ENCODE measurements around the gene TICRR.

The TICRR gene

GRCh38 chr15:89648106-89649012 lies 73.1 kb downstream of the TICRR start:
- Histone ChIP-seq H3K27ac (ENCODE audit: low read length) (no peak overlapping the region), H3K9me3 (ENCODE audit: insufficient read depth, low read depth, low read length) (no peaks in the 10 kb centered on the region), H3K4me3 (ENCODE audit: low read length) (no peak overlapping the region), H3K9ac (ENCODE audit: low read depth, low read length) (no peak overlapping the region), H3K4me1 (ENCODE audit: insufficient read depth, low read length) (no peaks in the 10 kb centered on the region), H3K27me3 (ENCODE audit: insufficient read depth, low read length) (no peaks in the 10 kb centered on the region), H3K36me3 (ENCODE audit: insufficient read depth, low read depth, low read length) (peaks cover 31% of the 10 kb centered on the region)

- Histone ChIP-seq H3K4me3 (ENCODE audit: low read length) (no peak overlapping the region), H3K36me3 (ENCODE audit: insufficient read depth, low read depth, low read length) (peaks cover 29% of the 10 kb centered on the region), H3K9ac (ENCODE audit: low read depth, low read length) (no peak overlapping the region), H3K4me1 (ENCODE audit: insufficient read depth, low read length) (no peaks in the 10 kb centered on the region), H3K9me3 (ENCODE audit: insufficient read depth, low read depth, low read length) (no peaks in the 10 kb centered on the region), H3K27ac (ENCODE audit: low read length) (no peak overlapping the region), H3K27me3 (ENCODE audit: insufficient read depth, low read length) (no peaks in the 10 kb centered on the region)
Observed at GRCh38 chr15:89649013-89649625, 73.8 kb downstream of the TICRR start.

GRCh38 chr15:89649716-89650115 lies 74.4 kb downstream of the TICRR start:
- Histone ChIP-seq H3K36me3 (ENCODE audit: insufficient read depth, low read depth, low read length) (peaks cover 27% of the 10 kb centered on the region), H3K9me3 (ENCODE audit: insufficient read depth, low read depth, low read length) (no peaks in the 10 kb centered on the region)

GRCh38 chr15:89652131-89652530 lies 76.9 kb downstream of the TICRR start:
- Histone ChIP-seq H3K9me3 (ENCODE audit: insufficient read depth, low read depth, low read length) (no peaks in the 10 kb centered on the region), H3K27ac (ENCODE audit: low read length) (no peak overlapping the region), H3K27me3 (ENCODE audit: insufficient read depth, low read length) (no peaks in the 10 kb centered on the region), H3K36me3 (ENCODE audit: insufficient read depth, low read depth, low read length) (peaks cover 13% of the 10 kb centered on the region), H3K4me1 (ENCODE audit: insufficient read depth, low read length) (0 out of 2 replicates have a peak, but pooled peaks cover 3% of the 10 kb centered on the region), H3K9ac (ENCODE audit: low read depth, low read length) (no peak overlapping the region), H3K4me3 (ENCODE audit: low read length) (no peak overlapping the region)

More at GRCh38 chr15:89649716-89650115, 74.4 kb downstream of the TICRR start:
- Histone ChIP-seq H3K27ac (ENCODE audit: low read length) (no peak overlapping the region), H3K9ac (ENCODE audit: low read depth, low read length) (no peak overlapping the region), H3K27me3 (ENCODE audit: insufficient read depth, low read length) (no peaks in the 10 kb centered on the region), H3K4me1 (ENCODE audit: insufficient read depth, low read length) (0 out of 2 replicates have a peak, but pooled peaks cover 3% of the 10 kb centered on the region), H3K4me3 (ENCODE audit: low read length) (no peak overlapping the region)

- peaks cover 13% of the 10 kb centered on the region for H3K36me3 ChIP-seq (ENCODE audit: insufficient read depth, low read depth, low read length)
- H3K9ac ChIP-seq (ENCODE audit: low read depth, low read length) = no peak overlapping the region
- 0 out of 2 replicates have a peak, but pooled peaks cover 3% of the 10 kb centered on the region for H3K4me1 ChIP-seq (ENCODE audit: insufficient read depth, low read length)
- H3K27me3 ChIP-seq (ENCODE audit: insufficient read depth, low read length) = no peaks in the 10 kb centered on the region
- no peaks in the 10 kb centered on the region for H3K9me3 ChIP-seq (ENCODE audit: insufficient read depth, low read depth, low read length)
- no peak overlapping the region for H3K4me3 ChIP-seq (ENCODE audit: low read length)
- no peak overlapping the region for H3K27ac ChIP-seq (ENCODE audit: low read length)
Observed at GRCh38 chr15:89652666-89653065, 77.4 kb downstream of the TICRR start.

- no peaks in the 10 kb centered on the region for H3K9me3 ChIP-seq (ENCODE audit: insufficient read depth, low read depth, low read length)
- H3K4me3 ChIP-seq (ENCODE audit: low read length) = no peak overlapping the region
- H3K4me1 ChIP-seq (ENCODE audit: insufficient read depth, low read length) = 0 out of 2 replicates have a peak, but pooled peaks cover 3% of the 10 kb centered on the region
- no peaks in the 10 kb centered on the region for H3K27me3 ChIP-seq (ENCODE audit: insufficient read depth, low read length)
- no peak overlapping the region for H3K9ac ChIP-seq (ENCODE audit: low read depth, low read length)
- peaks cover 13% of the 10 kb centered on the region for H3K36me3 ChIP-seq (ENCODE audit: insufficient read depth, low read depth, low read length)
- H3K27ac ChIP-seq (ENCODE audit: low read length) = no peak overlapping the region
Observed at GRCh38 chr15:89653578-89653977, 78.3 kb downstream of the TICRR start.

GRCh38 chr15:89654301-89654761 lies 79.1 kb downstream of the TICRR start:
- Histone ChIP-seq H3K27me3 (ENCODE audit: insufficient read depth, low read length) (no peaks in the 10 kb centered on the region), H3K27ac (ENCODE audit: low read length) (no peak overlapping the region), H3K4me1 (ENCODE audit: insufficient read depth, low read length) (0 out of 2 replicates have a peak, but pooled peaks cover 3% of the 10 kb centered on the region), H3K9me3 (ENCODE audit: insufficient read depth, low read depth, low read length) (no peaks in the 10 kb centered on the region), H3K9ac (ENCODE audit: low read depth, low read length) (peak overlapping the region; percentile 76; the same call in 1 of the 2 replicates), H3K4me3 (ENCODE audit: low read length) (peak overlapping the region; percentile 83), H3K36me3 (ENCODE audit: insufficient read depth, low read depth, low read length) (peaks cover 13% of the 10 kb centered on the region)

- Histone ChIP-seq H3K4me3 (ENCODE audit: low read length) (peak within 1 kb of the TSS; percentile 83), H3K9ac (ENCODE audit: low read depth, low read length) (peak within 1 kb of the TSS; percentile 82), H3K27me3 (ENCODE audit: insufficient read depth, low read length) (0 out of 2 replicates have a peak, but pooled peaks cover 3% of the 10 kb centered on the region), H3K27ac (ENCODE audit: low read length) (no peak within 1 kb of the TSS), H3K4me1 (ENCODE audit: insufficient read depth, low read length) (0 out of 2 replicates have a peak, but pooled peaks cover 3% of the 10 kb centered on the region), H3K9me3 (ENCODE audit: insufficient read depth, low read depth, low read length) (no peaks in the 10 kb centered on the region), H3K36me3 (ENCODE audit: insufficient read depth, low read depth, low read length) (peaks cover 10% of the 10 kb centered on the region)
Observed at GRCh38 chr15:89654847-89655805, 79.9 kb downstream of the TICRR start, which contains the start of gene KIF7. Gene KIF7, minus strand, starts transcription at chr15:89655467. Its CDS starts 2,537 bp downstream, at chr15:89652930.

GRCh38 chr15:89656116-89656815 lies 81.0 kb downstream of the TICRR start:
- peaks cover 3% of the 10 kb centered on the region; the same call in 1 of the 2 replicates for H3K27me3 ChIP-seq (ENCODE audit: insufficient read depth, low read length)
- no peak overlapping the region for H3K27ac ChIP-seq (ENCODE audit: low read length)
- peaks cover 10% of the 10 kb centered on the region for H3K36me3 ChIP-seq (ENCODE audit: insufficient read depth, low read depth, low read length)
- H3K9me3 ChIP-seq (ENCODE audit: insufficient read depth, low read depth, low read length) = no peaks in the 10 kb centered on the region
- H3K4me1 ChIP-seq (ENCODE audit: insufficient read depth, low read length) = 0 out of 2 replicates have a peak, but pooled peaks cover 3% of the 10 kb centered on the region
- no peak overlapping the region for H3K9ac ChIP-seq (ENCODE audit: low read depth, low read length)
- no peak overlapping the region for H3K4me3 ChIP-seq (ENCODE audit: low read length)

GRCh38 chr15:89657686-89658200 lies 82.5 kb downstream of the TICRR start:
- no peaks in the 10 kb centered on the region for H3K36me3 ChIP-seq (ENCODE audit: insufficient read depth, low read depth, low read length)
- no peak overlapping the region for H3K4me3 ChIP-seq (ENCODE audit: low read length)
- H3K9me3 ChIP-seq (ENCODE audit: insufficient read depth, low read depth, low read length) = no peaks in the 10 kb centered on the region
- H3K27me3 ChIP-seq (ENCODE audit: insufficient read depth, low read length) = peaks cover 3% of the 10 kb centered on the region; the same call in 1 of the 2 replicates
- no peak overlapping the region for H3K9ac ChIP-seq (ENCODE audit: low read depth, low read length)
- H3K4me1 ChIP-seq (ENCODE audit: insufficient read depth, low read length) = 0 out of 2 replicates have a peak, but pooled peaks cover 3% of the 10 kb centered on the region
- H3K27ac ChIP-seq (ENCODE audit: low read length) = no peak overlapping the region

Data from iPS-20b (cell line).